NCI-H1417 (cell line): ENCODE measurements around the gene KCNQ1OT1.
"Not testable (repeated sequence)": the region's sequence is repeated elsewhere in the genome, so short reads cannot be mapped to it uniquely, and the experiment has no call there.

Experiments
- DNase-seq, 3 experiments: peaks; one replicate each; lab custom pipeline; 2025; lab: John Stamatoyannopoulos, UW

Gene KCNQ1OT1

DNA sequence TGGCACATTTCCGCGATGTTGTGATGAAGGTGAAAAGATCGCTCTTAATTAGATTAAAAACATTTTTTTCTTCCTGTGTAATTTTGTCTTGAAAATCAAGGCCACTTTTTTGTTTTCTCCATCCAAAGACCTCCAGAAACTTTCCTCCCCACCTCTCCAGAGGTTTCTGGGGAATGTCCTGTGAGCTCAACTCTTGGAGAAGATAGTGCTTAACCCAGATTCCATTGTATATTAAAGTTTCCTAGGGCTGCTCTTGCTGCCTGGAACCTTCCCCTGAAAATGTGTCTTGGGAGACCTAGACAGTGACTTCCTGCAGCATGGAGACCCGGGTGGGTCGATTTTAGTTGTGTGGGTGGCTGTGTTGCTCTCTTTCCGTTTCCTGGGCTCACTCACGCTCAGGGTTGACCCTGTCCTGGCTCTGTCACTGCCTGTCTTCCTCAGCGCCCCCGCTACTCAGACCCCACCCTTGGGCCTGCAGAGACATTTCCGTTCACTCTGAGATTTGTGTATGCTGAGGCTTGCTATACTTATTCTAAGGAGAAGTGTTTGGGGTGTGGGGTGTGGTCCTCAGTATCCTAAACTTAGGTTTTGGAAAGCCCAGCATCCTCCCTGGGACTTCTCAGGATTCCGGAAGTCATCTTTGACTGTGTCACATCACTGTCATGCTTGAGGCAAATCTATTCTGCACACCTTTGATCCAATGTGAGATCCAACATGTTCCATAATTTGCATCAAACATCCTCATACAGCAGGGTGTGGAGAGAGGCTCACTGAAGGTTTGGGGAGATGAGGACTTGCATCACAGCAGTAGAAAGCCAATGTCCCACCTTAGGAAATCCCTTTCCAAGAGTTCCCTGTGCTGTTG is 47.2 kb downstream of the KCNQ1OT1 start:
- DNase-seq = no peak

DNA sequence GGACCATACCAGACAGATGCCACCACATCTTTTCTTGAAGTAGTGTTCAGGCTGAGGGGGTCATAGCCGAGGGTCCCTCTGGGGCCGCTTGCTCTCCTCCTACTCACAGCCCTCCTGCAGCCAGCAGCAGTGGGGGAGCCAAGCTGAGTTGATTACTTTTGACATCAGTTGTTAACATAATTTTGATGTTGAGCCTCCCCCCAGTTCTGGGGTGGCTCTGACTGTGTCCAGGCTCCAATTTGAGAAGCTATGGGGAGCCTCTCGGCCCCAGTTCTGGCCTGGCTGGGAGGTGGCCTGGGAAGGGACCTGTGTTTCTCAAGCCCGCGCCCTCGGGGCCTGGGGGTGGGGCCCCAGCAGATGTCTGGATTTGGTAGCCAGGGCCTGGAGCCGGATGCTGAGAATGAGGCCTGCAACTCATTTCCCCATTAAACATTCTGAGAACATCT is 47.9 kb downstream of the KCNQ1OT1 start:
- no peak for DNase-seq

DNA sequence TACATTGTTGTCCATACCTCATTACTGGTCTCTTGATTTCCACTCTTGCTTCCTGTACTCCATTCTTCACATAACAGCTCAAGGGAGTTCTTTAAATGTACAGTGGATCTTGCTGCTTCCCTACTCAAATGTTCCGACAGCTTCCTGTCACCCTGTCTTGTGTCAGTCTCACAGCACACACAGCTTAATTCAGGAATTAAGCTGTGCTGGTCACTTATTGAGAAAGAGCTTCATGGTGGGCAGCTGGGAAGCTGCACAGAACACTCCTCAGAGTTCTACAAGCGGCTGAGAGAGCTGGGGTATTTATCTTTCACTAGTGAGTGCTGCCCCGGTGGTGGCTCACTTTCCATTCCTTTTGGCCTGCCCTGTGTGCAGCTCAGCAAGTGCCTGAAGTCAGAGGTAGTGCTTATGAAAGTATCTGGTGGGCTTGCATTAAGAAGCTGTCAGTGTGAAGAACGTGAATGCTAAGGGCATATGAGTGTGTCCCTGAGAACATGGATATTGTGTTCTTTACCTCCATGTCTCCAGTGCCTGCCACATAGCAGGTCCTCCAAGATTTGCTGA is 48.7 kb downstream of the KCNQ1OT1 start:
- DNase-seq = no peak

DNA sequence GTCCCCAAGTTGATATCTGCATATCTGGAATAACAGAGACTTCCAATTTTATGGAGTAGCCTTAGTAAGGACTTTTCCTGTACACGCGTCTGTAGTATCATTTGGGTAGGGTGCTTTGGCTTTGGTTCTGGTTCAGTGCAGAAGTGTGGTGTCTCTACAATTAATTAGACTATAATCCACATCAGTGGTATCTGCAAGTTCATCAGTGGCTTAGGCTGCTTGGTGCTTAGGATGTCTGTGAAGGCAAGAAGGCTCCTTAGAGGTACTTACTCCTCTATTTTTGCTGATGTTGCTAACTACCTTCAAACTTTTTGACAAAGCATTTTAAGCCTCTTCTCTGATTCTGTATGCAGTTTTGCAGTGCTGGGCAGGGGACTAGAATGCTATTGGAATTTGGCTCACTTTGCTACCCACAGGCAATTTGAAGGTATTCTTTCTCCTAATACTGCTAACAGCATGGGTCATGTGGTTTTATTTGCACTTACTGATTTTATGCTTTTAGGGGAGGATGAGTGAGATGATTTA is 49.4 kb downstream of the KCNQ1OT1 start:
- DNase-seq = no peak

DNA sequence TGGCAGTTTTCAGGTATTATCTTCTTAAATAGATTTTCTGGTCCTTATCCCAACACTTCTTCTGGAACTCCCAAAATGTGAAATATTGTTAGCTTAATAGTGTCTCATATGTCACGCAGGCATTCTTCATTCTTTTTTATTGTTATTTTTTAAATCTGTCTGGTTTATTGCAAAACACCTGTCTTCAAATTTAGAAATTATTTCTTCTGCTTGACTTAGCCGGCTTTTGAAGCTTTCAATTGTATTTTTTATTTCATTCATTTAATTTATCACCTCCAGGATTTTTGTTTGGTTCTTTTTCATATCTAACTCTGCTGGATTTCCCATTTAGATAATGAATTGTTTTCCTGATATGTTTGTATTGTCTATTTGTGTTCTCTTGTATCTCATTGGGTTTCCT is 49.9 kb downstream of the KCNQ1OT1 start:
- no peak for DNase-seq

DNA sequence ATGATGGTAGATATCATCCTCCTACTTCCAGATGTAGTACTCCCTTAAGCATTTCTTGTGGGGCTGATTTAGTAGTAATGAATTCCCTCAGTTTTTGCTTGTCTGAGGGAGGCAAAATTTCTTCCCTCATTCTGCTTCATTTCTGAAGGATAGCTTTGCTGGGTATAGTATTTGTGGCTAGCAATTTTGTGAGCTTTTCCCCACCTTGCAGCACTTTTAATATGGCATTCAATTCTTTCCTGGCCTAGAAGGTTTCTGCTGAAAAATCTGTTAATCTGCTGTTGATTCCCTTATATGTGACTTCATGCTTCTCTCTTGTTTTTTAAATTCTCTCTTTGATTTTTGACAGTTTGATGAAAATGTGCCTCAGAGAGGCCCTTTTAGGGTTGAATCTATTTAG is 50.4 kb downstream of the KCNQ1OT1 start:
- DNase-seq = no peak

DNA sequence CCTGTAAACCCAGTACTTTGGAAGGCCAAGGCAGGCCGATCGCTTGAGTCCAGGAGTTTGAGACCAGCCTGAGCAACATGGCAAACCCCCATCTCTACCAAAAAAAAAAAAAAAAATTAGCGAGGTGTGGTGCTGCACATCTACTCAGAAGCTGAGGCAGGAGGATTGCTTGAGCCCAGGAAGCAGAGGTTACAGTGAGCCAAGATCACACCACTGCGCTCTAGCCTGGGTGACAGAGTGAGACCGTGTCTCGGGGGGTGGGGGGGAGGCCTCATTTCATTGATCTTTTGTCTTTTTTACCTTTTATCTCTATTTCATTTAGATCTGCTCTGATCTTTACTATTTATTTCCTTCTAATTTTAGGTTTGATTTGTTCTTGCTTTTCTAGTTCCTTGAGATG is 51.8 kb downstream of the KCNQ1OT1 start:
- no peak for DNase-seq

DNA sequence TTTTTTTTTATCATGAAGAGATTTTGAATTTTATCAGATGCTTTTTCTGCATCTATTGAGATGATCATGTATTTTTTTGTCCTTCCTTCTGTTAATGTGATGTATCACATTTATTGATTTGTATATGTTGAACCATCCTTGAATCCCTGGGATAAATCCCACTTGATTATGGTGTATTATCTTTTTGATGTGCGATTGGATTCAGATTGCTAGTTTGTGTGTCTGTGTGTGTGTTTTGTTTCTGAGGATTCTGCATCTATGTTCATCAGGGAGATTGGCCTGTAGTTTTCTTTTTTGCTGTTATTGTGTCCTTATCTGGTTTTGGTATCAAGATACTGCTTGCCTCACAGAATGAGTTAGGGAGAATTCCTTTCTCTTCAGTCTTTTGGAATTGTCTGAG is 52.6 kb downstream of the KCNQ1OT1 start:
- DNase-seq = no peak

DNA sequence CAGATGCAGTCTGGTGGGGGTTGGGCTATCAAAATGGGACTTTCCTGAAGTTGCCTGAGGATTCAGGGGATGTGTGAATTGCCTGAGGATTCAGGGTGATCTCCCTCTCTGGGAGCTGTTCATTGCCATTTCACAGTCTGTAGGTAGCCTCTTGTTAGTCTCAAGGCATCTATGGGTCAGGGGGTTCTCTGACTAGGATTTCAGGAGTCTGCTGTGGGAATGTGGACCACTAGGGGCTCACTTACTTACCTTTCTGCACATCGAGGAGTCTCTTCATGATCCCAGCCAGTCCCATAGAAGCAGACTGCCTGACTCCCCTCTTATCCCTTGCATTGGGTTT is 54.0 kb downstream of the KCNQ1OT1 start:
- DNase-seq = no peak

DNA sequence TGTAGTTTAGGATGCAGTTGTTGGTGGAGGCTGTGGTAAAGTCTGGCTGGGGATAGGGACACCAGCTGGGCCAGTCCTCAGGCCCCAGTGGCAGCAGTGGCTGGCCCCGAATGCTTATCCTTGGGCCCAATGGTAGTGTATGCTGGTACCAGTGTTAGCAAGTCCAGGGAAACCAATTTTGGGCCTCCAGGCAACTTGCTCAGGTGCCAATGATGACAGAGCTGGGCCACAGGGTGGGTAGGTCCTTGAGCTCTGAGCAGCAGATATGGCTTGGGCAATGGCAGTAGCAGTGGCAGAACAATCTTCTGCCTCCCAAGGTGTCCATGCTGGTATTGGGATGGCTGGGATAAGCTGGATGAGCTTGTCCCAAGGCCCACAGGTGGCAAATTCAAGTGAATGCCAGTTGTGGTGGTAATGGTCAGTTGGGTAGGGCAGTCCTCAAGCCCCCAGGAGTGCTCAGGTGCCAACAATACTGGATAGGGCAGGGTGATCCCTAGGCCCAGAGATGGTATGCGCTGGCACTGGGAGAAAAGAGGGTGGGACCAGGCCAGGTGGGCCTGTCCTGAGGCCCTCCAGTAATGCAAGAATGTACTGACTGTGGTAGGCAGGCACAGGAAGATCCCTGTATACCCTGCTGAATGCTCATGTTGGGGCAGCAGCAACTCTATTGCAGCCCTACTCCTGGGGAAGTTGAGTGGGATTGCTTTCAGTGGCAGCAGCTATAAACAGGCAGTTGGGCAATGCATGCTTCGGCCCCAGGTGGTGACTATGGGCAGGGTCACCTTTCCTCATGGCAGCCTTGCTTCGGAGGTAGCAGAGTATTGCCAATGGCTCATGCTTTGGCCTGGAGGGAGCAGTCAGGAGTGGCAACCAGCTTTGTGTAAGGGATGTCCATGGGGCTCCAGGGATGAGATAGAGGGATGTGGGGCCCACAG is 54.7 kb downstream of the KCNQ1OT1 start:
- no peak for DNase-seq

DNA sequence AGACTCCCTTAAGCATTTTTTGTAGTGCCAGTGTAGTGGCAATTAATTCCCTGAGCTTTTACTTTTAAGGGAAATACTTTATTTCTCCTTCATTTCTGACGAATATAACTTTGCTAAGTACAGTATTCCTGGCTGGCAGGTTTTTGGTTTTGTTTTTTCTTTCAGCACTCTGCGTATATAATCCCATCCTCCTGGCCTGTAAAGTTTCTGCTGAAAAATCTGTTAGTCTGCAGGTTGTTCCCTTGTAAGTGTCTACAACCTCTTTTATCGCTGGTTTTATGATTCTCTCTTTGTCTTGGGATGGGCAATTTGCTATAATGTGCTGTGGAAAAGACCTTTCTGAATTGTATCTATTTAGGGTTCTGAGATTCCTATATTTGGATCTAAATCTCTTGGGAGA is 56.0 kb downstream of the KCNQ1OT1 start:
- DNase-seq = no peak

DNA sequence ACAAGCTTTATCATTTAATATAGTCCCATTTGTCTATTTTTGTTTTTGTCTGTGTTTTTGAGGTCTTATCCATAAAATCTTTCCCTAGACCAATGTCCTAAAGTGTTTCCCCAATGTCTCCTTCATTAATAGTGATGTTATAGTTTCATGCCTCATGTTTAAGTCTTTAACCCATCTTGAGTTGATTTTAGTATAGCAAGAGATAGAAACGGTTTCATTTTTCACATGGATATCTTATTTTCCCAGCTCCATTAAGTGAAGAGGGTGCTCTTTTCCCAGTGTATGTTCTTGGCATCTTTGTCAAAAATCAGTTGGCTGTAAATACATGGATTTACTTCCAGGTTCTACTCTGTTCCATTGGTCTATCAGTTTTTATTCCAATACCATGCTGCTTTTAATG is 58.2 kb downstream of the KCNQ1OT1 start:
- DNase-seq = no peak

DNA sequence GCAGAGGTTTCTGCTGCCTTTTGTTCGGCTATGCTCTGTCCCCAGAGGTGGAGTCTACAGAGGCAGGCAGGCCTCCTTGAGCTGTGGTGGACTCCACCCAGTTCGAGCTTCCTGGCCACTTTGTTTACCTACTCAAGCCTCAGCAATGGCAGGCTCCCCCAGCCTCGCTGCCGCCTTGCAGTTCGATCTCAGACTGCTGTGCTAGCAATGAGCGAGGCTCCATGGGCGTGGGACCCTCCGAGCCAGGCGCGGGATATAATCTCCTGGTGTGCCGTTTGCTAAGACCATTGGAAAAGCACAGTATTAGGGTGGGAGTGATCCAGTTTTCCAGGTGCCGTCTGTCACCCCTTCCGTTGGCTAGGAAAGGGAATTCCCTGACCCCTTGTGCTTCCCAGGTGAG is 60.0 kb downstream of the KCNQ1OT1 start:
- not testable (repeated sequence) for DNase-seq

DNA sequence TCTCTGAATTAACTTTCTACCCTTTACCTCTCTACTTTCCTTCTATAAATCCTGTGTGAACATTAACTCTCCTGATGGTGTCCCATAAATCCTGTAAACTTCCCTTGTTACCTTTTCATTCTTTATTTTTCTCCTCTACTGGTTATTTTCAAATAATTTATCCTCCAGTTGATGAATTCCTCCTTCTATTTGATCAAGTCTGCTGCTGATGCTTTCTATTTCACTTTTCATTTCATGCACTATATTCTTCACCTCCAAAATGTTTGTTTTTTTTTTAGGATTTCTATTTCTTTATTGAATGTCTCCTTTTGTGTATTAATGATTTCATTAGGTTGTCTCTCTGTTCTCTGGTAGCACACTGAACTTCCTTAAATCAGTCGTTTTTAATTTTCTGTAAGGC is 68.6 kb downstream of the KCNQ1OT1 start:
- no peak for DNase-seq

DNA sequence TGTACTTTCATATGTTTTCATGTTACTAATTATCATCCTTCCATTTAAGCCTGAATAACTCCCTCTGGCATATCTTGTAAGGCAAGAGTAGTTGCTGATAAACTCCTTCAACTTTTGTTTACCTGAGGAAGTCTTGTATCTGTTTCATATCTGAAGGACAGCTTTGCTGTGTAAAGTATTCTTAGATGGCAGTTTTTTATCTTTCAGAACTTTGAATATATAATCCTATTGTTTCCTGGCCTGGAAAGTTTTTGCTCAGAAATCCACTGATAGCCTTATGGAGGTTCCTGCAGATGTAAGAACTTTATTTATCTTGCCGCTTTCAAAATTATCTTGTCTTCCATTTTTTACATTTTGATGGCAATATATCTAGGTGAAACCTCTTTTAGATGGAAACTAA is 69.1 kb downstream of the KCNQ1OT1 start:
- DNase-seq = no peak

DNA sequence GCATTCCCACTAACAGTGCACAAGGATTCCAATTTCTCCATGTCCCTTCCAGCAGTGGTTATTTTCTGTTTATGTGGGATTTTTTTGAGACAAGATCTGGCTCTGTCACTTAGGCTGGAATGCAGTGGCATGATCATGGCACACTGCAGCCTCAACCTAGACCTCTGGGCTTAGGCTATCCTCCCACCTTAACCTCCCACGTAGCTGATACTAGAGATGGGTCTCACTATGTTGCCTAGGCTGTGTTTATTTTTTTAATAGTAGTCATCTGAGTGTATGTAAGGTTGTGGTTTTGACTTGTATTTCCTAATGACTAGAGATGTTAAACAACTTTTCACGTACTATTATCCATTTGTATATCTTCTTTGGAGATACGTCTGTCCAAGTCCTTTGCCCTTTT is 74.6 kb downstream of the KCNQ1OT1 start:
- no peak for DNase-seq

DNA sequence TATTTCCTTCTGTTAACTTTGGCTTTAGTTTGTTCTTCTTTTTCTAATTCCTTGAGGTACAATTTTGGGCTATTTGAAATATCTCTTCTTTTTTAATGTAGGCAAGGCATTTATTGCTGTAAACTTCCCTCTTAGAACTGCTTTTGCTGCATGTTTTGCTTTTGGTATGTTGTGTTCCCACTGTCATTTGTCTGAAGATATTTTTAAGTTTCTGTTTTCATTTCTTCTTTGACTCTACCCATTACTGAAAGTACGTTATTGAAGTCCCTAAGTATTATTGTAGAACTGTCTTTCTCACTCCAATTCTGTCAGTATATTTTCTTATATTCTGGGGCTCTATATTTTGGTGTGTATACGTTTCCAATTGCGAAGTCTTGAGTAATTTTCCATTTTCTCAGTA is 77.9 kb downstream of the KCNQ1OT1 start:
- no peak for DNase-seq

DNA sequence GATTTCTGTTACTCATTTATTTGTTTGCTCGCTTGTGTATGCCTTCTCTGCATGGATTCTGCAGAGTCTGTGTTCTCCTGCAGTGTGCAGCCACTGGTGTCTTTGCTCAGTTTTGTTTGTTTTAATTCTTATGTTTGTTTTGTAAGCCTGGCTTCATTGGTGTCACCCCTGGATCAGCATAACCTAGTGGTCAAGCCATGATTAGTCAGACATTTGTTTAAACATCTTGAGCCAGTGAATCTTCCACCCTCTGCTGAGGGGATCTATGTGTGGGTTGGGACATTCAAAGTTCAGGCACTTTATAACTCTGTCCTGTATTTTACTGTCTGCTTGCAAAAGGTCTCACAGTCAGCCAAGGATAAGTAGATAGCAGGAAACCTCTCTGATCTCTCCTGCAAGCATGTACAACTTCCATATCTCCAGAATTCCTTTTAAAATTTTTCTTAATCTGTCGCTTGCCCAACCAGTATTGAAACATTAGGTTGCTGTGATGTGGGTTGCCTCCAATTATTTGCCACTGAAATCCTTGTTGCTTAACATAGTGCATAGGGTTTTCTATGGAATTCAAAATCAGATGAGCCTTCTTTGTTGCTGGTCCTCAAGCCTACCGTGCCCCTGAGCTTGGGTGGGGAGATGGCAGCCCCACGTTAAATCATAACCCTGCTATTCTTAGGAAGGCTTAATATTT is 86.8 kb downstream of the KCNQ1OT1 start:
- peak in 1 of 3 experiments; percentile 24 for DNase-seq

DNA sequence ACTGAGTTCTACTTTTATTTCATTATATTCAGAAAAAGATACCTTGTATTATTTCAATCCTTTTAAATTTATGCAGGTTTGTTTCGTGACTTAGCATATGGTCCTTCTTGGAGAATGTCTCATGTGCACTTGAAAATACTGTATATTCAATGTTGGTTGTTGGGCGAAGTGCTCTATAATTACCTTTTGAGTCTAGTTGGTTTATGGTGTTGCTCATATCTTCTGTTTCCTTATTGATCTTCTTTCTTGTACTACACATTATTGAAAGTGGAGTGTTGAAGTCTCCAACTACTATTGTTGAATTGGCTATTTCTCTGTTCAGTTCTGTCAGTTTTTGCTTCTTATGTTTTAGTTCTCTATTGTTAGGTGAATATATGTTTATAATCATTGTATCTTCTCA is 90.4 kb downstream of the KCNQ1OT1 start:
- no peak for DNase-seq

DNA sequence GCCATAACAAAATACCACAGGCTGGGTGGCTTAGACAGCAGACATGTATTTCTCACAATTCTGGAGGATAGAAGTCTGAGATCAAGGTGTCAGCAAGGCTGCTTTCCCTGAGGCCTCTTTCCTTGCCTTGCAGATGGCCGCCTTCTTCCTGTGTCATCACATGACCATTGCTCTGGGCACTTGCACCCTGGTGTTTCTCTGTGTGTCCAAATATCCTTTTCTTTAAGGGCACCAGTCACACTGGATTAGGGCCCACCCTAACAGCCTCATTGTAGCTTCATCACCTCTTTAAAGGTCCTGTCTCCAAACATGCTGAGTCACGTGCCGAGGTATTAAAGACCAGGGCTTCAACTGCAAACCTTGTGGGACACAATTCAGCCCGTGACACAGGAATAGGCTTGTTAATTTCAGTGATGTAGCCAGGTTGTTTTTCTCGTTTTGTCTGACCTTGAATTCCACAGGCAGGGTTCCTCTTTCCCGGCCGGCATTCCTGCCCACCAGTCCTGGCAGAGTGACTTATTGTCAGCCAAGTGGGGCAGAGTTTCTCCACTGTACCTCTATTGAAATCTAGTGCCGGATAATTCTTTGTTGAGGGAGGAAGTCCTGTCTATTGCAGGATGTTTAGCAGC is 100.1 kb downstream of the KCNQ1OT1 start:
- DNase-seq = no peak

DNA sequence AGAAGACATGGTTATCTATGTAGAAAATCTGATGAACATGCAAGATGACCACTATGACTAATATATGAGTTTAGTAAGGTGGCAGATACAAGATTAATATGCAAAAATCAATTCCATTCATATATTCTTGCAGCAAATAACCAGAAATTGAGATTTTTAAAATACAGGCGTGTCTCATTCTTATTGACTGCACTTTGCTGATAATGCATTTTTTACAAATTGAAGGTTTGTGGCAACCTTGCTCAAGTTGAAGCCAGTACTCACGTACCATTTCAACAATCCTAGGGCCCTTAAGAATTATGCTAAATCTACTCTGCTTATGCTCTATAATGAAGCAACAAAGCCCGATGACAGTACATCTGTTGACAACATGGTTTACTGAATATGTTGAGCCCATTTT is 104.6 kb downstream of the KCNQ1OT1 start:
- no peak for DNase-seq
